ENCODE data around the gene PLA2G4D.

DNA sequence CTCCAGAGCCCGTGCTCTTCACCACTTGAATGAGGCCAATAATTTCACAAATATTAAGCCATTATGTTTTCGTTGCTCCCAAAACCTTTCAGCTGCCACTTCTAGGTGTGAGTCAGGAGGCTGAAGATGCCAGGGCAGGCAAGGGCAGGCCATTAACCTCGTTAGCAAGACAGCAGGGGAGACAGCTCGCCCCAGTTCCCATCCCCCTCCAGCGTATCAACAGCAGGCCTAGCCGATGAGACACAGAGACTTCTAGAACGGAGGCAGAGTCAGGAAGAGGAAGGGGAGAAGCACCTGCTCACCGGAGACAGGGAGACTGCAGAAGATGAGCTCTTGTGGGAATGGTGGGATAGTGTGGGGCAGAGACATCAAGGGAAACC, 45.6 kb downstream of the PLA2G4D start:
- no peak for TF ChIP-seq POLR2A (IDR thresholded peaks at IDR 0.05; ENCODE audit: extremely low read depth, insufficient read length)
- TF ChIP-seq, protein P1, sequence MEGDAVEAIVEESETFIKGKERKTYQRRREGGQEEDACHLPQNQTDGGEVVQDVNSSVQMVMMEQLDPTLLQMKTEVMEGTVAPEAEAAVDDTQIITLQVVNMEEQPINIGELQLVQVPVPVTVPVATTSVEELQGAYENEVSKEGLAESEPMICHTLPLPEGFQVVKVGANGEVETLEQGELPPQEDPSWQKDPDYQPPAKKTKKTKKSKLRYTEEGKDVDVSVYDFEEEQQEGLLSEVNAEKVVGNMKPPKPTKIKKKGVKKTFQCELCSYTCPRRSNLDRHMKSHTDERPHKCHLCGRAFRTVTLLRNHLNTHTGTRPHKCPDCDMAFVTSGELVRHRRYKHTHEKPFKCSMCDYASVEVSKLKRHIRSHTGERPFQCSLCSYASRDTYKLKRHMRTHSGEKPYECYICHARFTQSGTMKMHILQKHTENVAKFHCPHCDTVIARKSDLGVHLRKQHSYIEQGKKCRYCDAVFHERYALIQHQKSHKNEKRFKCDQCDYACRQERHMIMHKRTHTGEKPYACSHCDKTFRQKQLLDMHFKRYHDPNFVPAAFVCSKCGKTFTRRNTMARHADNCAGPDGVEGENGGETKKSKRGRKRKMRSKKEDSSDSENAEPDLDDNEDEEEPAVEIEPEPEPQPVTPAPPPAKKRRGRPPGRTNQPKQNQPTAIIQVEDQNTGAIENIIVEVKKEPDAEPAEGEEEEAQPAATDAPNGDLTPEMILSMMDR (IDR thresholded peaks at IDR 0.05; ENCODE audit: low read depth, low read length) = no peak
- no peak for TF ChIP-seq MYC (IDR thresholded peaks at IDR 0.05; ENCODE audit: low read depth, low read length)
